ENCODE data around the gene P4HA2.

- TF ChIP-seq CTCF (IDR thresholded peaks at IDR 0.05) (no peak), RELA (CRISPR knock-in tag; IDR thresholded peaks at IDR 0.05; ENCODE audit: borderline replicate concordance) (no peak), CREB1 (CRISPR knock-in tag; IDR thresholded peaks at IDR 0.05) (no peak), TCF7 (CRISPR knock-in tag; IDR thresholded peaks at IDR 0.05; ENCODE audit: low read depth) (no peak), CREM (CRISPR knock-in tag; IDR thresholded peaks at IDR 0.05) (no peak), E2F4 (CRISPR knock-in tag; IDR thresholded peaks at IDR 0.05; ENCODE audit: borderline replicate concordance, low read depth) (no peak), FOXK1 (CRISPR knock-in tag; IDR thresholded peaks at IDR 0.05) (no peak), ESRRA (CRISPR knock-in tag; IDR thresholded peaks at IDR 0.05; ENCODE audit: borderline replicate concordance) (no peak), MAX (CRISPR knock-in tag; IDR thresholded peaks at IDR 0.05) (0 out of 2 replicates have a peak, but pooled peaks have one; percentile 32), ZNF512 (CRISPR knock-in tag; IDR thresholded peaks at IDR 0.05; ENCODE audit: borderline replicate concordance) (no peak), GABPB1 (CRISPR knock-in tag; IDR thresholded peaks at IDR 0.05) (no peak)
- TF ChIP-seq, protein P1, sequence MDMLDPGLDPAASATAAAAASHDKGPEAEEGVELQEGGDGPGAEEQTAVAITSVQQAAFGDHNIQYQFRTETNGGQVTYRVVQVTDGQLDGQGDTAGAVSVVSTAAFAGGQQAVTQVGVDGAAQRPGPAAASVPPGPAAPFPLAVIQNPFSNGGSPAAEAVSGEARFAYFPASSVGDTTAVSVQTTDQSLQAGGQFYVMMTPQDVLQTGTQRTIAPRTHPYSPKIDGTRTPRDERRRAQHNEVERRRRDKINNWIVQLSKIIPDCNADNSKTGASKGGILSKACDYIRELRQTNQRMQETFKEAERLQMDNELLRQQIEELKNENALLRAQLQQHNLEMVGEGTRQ (CRISPR knock-in tag; IDR thresholded peaks at IDR 0.05) = no peak
- TF ChIP-seq, protein P2, sequence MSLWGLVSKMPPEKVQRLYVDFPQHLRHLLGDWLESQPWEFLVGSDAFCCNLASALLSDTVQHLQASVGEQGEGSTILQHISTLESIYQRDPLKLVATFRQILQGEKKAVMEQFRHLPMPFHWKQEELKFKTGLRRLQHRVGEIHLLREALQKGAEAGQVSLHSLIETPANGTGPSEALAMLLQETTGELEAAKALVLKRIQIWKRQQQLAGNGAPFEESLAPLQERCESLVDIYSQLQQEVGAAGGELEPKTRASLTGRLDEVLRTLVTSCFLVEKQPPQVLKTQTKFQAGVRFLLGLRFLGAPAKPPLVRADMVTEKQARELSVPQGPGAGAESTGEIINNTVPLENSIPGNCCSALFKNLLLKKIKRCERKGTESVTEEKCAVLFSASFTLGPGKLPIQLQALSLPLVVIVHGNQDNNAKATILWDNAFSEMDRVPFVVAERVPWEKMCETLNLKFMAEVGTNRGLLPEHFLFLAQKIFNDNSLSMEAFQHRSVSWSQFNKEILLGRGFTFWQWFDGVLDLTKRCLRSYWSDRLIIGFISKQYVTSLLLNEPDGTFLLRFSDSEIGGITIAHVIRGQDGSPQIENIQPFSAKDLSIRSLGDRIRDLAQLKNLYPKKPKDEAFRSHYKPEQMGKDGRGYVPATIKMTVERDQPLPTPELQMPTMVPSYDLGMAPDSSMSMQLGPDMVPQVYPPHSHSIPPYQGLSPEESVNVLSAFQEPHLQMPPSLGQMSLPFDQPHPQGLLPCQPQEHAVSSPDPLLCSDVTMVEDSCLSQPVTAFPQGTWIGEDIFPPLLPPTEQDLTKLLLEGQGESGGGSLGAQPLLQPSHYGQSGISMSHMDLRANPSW (CRISPR knock-in tag; conservative IDR thresholded peaks at IDR 0.05; ENCODE audit: low read depth) = no peak
- TF ChIP-seq, protein P3, sequence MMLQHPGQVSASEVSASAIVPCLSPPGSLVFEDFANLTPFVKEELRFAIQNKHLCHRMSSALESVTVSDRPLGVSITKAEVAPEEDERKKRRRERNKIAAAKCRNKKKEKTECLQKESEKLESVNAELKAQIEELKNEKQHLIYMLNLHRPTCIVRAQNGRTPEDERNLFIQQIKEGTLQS (CRISPR knock-in tag; conservative IDR thresholded peaks at IDR 0.05) = no peak
Observed at GRCh38 chr5:132257131-132258101, 29.8 kb upstream of the P4HA2 start, which contains the start of gene PDLIM4.

Measured in WTC11 (cell line).